ENCODE data around the gene MAP3K12. TPM values are rescaled to one million over a fixed set of nuclear protein-coding genes. Genes with fewer than 3 reads are reported as not detected.
A peak's percentile ranks its signal among the peaks of the same experiment; 100 is the strongest.

The MAP3K12 gene
- total and polyA plus RNA-seq, 2 of the 13 experiments (the other 11 are each of a cell fraction or from before 2014, with no cell fraction given): 0.20 to 1.1 TPM

DNA sequence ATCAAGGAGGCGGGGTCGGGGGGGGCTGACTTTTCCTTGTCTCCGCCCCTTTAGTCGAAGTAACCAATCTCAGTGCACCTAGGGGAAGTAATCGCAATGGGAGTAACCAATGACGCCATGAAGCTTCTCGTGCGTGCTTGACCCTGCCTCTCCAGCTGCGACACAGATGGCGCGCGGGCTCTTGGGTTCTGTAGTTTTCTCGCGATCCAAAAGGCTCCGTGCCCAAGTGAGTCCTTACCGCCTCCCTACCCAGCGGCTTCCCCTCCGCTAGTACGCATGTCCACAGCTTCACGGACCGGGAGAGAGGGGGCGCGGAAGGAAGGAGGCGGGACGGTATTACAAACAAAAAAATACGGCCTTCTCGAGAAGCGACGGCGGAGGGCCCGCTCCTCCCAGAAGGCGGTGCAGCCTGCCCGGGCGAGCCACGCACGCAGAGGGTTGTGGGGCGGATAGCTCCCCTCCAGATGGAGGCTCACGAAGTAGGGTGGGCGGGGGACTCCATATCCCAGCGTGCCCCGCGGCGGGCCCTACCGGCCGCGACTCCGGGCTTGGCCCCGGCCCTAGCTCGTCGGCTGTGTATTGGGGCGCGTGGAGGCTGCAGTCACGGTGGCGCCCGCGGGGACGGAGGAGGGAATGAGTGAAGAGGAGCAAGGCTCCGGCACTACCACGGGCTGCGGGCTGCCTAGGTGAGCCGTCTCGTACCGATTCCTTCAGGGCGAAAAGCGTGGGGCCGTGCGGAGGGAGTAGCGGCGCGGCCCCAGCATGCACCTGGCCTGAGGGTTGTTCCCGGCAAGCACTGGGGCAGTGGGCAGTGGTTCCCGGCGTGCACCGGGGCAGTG lies 1.7 kb upstream of the MAP3K12 start, which contains the start of gene TARBP2 (continued):
- no peak for TF ChIP-seq PAF1 (CRISPR knock-in tag; IDR thresholded peaks at IDR 0.05)
- TF ChIP-seq DNMT3B (CRISPR knock-in tag; conservative IDR thresholded peaks at IDR 0.05): 0 out of 2 replicates have a peak, but pooled peaks have one; percentile 56
- TF ChIP-seq SRY (CRISPR knock-in tag; IDR thresholded peaks at IDR 0.05): peak; percentile 97
- TF ChIP-seq, protein P1, sequence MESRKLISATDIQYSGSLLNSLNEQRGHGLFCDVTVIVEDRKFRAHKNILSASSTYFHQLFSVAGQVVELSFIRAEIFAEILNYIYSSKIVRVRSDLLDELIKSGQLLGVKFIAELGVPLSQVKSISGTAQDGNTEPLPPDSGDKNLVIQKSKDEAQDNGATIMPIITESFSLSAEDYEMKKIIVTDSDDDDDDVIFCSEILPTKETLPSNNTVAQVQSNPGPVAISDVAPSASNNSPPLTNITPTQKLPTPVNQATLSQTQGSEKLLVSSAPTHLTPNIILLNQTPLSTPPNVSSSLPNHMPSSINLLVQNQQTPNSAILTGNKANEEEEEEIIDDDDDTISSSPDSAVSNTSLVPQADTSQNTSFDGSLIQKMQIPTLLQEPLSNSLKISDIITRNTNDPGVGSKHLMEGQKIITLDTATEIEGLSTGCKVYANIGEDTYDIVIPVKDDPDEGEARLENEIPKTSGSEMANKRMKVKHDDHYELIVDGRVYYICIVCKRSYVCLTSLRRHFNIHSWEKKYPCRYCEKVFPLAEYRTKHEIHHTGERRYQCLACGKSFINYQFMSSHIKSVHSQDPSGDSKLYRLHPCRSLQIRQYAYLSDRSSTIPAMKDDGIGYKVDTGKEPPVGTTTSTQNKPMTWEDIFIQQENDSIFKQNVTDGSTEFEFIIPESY (CRISPR knock-in tag; IDR thresholded peaks at IDR 0.05): no peak; the same call in 1 of the 2 replicates
- peak; percentile 89 for TF ChIP-seq PHF20 (CRISPR knock-in tag; IDR thresholded peaks at IDR 0.05)
- no peak for TF ChIP-seq ZNF3 (CRISPR knock-in tag; IDR thresholded peaks at IDR 0.05)
- peak; percentile 73; the same call in 1 of the 2 replicates for TF ChIP-seq NAIF1 (CRISPR knock-in tag; IDR thresholded peaks at IDR 0.05; ENCODE audit: borderline replicate concordance)
- peak; percentile 85 for TF ChIP-seq SALL2 (CRISPR knock-in tag; IDR thresholded peaks at IDR 0.05)
- TF ChIP-seq, protein P2, sequence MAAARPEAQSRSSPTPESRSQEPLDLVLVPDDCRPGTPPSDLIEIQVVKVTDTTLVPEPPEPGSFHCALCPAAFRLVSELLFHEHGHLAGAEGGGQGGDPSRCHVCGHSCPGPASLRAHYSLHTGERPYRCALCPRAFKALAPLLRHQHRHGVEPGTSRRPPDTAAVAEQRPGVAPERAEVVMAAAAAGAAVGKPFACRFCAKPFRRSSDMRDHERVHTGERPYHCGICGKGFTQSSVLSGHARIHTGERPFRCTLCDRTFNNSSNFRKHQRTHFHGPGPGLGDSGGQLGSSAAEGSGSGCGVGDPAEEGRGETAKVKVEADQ (CRISPR knock-in tag; IDR thresholded peaks at IDR 0.05; ENCODE audit: borderline replicate concordance): peak; percentile 96; the same call in 1 of the 2 replicates
- no peak for TF ChIP-seq JUN (CRISPR knock-in tag; IDR thresholded peaks at IDR 0.05)
- 0 out of 2 replicates have a peak, but pooled peaks have one; percentile 54 for TF ChIP-seq ZNF234 (CRISPR knock-in tag; conservative IDR thresholded peaks at IDR 0.05)
- TF ChIP-seq GATAD1 (CRISPR knock-in tag; IDR thresholded peaks at IDR 0.05): peak; percentile 96
- TF ChIP-seq ZNF432 (CRISPR knock-in tag; IDR thresholded peaks at IDR 0.05; ENCODE audit: borderline replicate concordance): no peak
- TF ChIP-seq ATF7-NPFF (CRISPR knock-in tag; IDR thresholded peaks at IDR 0.05; ENCODE audit: low read depth): peak; percentile 16; the same call in 1 of the 2 replicates
- TF ChIP-seq STAT5B (CRISPR knock-in tag; IDR thresholded peaks at IDR 0.05): no peak
- peak; percentile 57; the same call in 1 of the 2 replicates for TF ChIP-seq RXRA (CRISPR knock-in tag; IDR thresholded peaks at IDR 0.05)
- TF ChIP-seq, protein P3, sequence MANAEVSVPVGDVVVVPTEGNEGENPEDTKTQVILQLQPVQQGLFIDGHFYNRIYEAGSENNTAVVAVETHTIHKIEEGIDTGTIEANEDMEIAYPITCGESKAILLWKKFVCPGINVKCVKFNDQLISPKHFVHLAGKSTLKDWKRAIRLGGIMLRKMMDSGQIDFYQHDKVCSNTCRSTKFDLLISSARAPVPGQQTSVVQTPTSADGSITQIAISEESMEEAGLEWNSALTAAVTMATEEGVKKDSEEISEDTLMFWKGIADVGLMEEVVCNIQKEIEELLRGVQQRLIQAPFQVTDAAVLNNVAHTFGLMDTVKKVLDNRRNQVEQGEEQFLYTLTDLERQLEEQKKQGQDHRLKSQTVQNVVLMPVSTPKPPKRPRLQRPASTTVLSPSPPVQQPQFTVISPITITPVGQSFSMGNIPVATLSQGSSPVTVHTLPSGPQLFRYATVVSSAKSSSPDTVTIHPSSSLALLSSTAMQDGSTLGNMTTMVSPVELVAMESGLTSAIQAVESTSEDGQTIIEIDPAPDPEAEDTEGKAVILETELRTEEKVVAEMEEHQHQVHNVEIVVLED (CRISPR knock-in tag; IDR thresholded peaks at IDR 0.05; ENCODE audit: borderline replicate concordance): peak; percentile 86
- peak; percentile 79; the same call in 1 of the 2 replicates for TF ChIP-seq NRL (CRISPR knock-in tag; IDR thresholded peaks at IDR 0.05; ENCODE audit: borderline replicate concordance)
- no peak for TF ChIP-seq NFE2 (CRISPR knock-in tag; IDR thresholded peaks at IDR 0.05)
- 0 out of 2 replicates have a peak, but pooled peaks have one; percentile 76 for TF ChIP-seq ZNF703 (CRISPR knock-in tag; IDR thresholded peaks at IDR 0.05; ENCODE audit: borderline replicate concordance)
- TF ChIP-seq, protein P4, sequence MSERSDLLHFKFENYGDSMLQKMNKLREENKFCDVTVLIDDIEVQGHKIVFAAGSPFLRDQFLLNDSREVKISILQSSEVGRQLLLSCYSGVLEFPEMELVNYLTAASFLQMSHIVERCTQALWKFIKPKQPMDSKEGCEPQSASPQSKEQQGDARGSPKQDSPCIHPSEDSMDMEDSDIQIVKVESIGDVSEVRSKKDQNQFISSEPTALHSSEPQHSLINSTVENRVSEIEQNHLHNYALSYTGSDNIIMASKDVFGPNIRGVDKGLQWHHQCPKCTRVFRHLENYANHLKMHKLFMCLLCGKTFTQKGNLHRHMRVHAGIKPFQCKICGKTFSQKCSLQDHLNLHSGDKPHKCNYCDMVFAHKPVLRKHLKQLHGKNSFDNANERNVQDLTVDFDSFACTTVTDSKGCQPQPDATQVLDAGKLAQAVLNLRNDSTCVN (CRISPR knock-in tag; IDR thresholded peaks at IDR 0.05; ENCODE audit: borderline replicate concordance): no peak; the same call in 1 of the 2 replicates
- peak; percentile 91 for TF ChIP-seq ASH2L (IDR thresholded peaks at IDR 0.05; ENCODE audit: insufficient read length, low read depth, low read length)

All from HepG2 (cell line).